Thyroid gland (tissue), 4 donors: ENCODE results near the gene FCRL4.

Experiments
- POLR2A ChIP-seq, 2 donors: fragments of 450-650 bp; IDR thresholded peaks; one replicate each; pipeline ENCODE4 v1.6.1; 2017; ENCODE audit warnings: antibody characterized with exemption in 2 of 2, mild to moderate bottlenecking in 2 of 2, moderate library complexity in 1 of 2
- TF ChIP-seq, protein P1 (sequence below), 6 experiments: fragments of 200-600 bp in 3 of 6; fragments of 450-650 bp in 3 of 6; sonication (generic) in 3 of 6; IDR thresholded peaks; one replicate each; pipeline ENCODE4 v1.5.1; 2016 to 2019; ENCODE audit warnings: antibody characterized with exemption in 6 of 6, mild to moderate bottlenecking in 2 of 6, inconsistent platforms in 1 of 6, moderate library complexity in 1 of 6

DNA sequence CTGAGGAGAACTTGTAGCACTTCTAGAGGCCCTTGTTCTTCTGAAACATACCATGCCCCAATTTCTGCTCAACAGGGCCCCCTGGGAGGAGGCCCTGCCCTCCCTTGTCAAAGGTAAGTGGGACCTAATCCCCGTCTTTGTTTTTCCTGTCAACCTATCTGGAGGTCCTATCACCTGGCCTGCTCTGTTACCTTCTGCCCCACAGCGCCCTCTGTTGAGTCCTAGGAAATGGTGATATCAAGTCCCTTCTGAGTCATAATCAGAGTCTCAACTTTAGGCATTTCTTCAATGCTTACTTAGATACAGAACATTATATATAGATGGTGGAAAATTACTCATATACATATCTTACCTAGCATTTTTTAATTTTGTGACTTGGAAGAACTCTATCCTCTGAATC, 28.2 kb upstream of the FCRL4 start:
- TF ChIP-seq POLR2A (IDR thresholded peaks at IDR 0.05), result no peak
- TF ChIP-seq, protein P1, sequence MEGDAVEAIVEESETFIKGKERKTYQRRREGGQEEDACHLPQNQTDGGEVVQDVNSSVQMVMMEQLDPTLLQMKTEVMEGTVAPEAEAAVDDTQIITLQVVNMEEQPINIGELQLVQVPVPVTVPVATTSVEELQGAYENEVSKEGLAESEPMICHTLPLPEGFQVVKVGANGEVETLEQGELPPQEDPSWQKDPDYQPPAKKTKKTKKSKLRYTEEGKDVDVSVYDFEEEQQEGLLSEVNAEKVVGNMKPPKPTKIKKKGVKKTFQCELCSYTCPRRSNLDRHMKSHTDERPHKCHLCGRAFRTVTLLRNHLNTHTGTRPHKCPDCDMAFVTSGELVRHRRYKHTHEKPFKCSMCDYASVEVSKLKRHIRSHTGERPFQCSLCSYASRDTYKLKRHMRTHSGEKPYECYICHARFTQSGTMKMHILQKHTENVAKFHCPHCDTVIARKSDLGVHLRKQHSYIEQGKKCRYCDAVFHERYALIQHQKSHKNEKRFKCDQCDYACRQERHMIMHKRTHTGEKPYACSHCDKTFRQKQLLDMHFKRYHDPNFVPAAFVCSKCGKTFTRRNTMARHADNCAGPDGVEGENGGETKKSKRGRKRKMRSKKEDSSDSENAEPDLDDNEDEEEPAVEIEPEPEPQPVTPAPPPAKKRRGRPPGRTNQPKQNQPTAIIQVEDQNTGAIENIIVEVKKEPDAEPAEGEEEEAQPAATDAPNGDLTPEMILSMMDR (IDR thresholded peaks at IDR 0.05), result no peak
